ENCODE measurements around the gene ZNF491. TPM values are rescaled to one million over a fixed set of nuclear protein-coding genes. Genes with fewer than 3 reads are reported as not detected.
"Not testable (repeated sequence)": the region's sequence is repeated elsewhere in the genome, so short reads cannot be mapped to it uniquely, and the experiment has no call there.

ZNF491 gene
- 0.85 TPM for polyA plus RNA-seq

DNA sequence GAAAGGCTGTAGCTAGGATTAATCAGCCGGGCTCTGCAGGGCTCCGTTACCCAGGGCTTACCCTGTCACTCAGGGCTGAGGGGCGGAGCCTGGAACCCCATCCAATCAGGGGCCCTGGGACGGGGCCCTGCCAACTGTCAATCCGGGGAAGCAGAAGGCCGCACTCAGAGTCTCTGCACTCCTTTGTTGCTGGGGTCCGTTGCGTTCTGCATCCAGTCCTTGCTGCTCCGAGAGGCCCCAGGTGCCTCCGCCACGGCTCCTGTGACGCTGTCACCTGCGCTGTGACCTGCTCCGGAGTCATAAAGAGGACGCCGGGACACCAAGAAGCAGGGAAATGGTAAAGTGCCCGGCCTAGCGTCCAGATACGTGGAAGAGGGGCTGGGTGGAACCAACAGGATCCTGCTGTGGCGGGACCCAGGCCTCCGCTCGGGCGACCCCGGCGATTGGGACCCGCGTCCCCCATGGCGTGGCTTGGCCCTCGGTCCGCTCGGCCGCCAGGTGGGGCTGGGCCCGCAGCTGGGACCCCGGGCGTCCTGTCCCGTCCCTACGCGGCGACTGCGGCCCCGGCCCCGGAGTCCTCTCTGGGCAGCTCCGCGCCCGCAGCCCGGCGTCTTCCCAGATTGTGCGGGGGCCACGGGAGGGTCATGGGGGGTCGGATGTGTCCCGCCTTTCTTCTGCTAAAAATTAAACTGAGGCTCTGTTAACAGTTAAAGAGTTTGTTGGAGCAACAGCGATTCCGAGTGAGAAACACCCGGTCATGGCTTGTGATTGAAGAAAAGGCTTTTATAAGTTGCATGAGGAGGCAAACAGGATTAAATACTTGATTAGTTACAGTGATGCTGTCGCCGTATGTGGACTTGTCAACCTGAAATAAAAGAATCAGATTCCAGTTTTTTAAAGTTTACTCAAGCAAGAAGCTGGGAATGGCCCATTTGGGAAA lies at the start of gene ZNF491:
Gene ZNF491 (plus strand): TSS at position 133 of the 940 bp plus-strand sequence. CDS start 7,431 bp downstream, outside the sequence.
- H3K27ac Mint-ChIP-seq: peak within 1 kb of the TSS; percentile 61 to 89 (median 63)
- H3K4me3 Mint-ChIP-seq: peak within 1 kb of the TSS; percentile 89 to 96 (median 92)
- H3K9me3 Mint-ChIP-seq: no peaks in the 10 kb centered on the region
- H3K27me3 Mint-ChIP-seq: no peaks in the 10 kb centered on the region
- H3K36me3 Mint-ChIP-seq: no peaks in the 10 kb centered on the region
- H3K4me1 Mint-ChIP-seq: peaks cover 10 to 14% (median 12%) of the 10 kb centered on the region in 3 donors

- H3K36me3 Mint-ChIP-seq: peaks cover 5% of the 10 kb centered on the region
- no peak overlapping the region for H3K4me3 Mint-ChIP-seq
- H3K4me1 Mint-ChIP-seq: no peaks in the 10 kb centered on the region
- H3K9me3 Mint-ChIP-seq: peaks cover 22 to 39% (median 32%) of the 10 kb centered on the region in 3 donors
- peaks cover 15% of the 10 kb centered on the region for H3K27me3 Mint-ChIP-seq
- no peak overlapping the region for H3K27ac Mint-ChIP-seq
Observed at GRCh38 chr19:11749751-11750150, 48.6 kb upstream of the ZNF491 start.

DNA sequence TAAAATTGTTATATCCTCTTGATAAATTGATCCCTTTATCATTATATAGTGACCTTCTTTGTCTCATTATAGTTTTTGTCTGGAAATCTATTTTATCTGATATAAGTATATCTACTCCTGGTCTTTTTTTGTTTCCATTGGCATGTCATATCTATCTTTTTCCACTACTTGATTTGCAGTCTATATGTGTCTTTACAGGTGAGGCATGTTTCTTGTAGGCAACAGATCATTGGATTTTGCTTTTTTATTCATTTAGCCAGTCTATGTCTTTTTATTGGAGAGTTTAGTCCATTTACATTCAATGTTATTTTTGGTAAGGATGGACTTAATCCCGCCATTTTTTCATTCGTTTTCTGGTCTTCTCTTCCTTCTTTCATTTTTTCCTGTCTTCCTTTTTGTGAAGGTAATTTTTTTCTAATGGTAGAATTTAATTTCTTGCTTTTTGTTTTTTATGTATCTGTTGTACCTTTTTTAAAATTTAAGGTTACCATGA lies 46.0 kb upstream of the ZNF491 start:
- H3K27ac Mint-ChIP-seq: no peak overlapping the region
- no peaks in the 10 kb centered on the region for H3K4me1 Mint-ChIP-seq
- H3K9me3 Mint-ChIP-seq: peaks cover 26 to 48% (median 46%) of the 10 kb centered on the region in 3 donors
- H3K36me3 Mint-ChIP-seq: peaks cover 5% of the 10 kb centered on the region
- H3K27me3 Mint-ChIP-seq: peaks cover 20% of the 10 kb centered on the region
- H3K4me3 Mint-ChIP-seq: no peak overlapping the region

GRCh38 chr19:11754663-11755062 lies 43.7 kb upstream of the ZNF491 start:
- peaks cover 2% of the 10 kb centered on the region for H3K36me3 Mint-ChIP-seq
- peaks cover 15 to 42% (median 36%) of the 10 kb centered on the region in 3 donors for H3K9me3 Mint-ChIP-seq
- no peaks in the 10 kb centered on the region for H3K4me1 Mint-ChIP-seq
- H3K4me3 Mint-ChIP-seq: no peak overlapping the region
- peaks cover 17% of the 10 kb centered on the region for H3K27me3 Mint-ChIP-seq
- H3K27ac Mint-ChIP-seq: no peak overlapping the region

- H3K4me3 Mint-ChIP-seq: no peak overlapping the region
- H3K27ac Mint-ChIP-seq: no peak overlapping the region
- peaks cover 2% of the 10 kb centered on the region for H3K36me3 Mint-ChIP-seq
- H3K9me3 Mint-ChIP-seq: peaks cover 14 to 33% (median 28%) of the 10 kb centered on the region in 3 donors
- H3K27me3 Mint-ChIP-seq: peaks cover 17% of the 10 kb centered on the region
- no peaks in the 10 kb centered on the region for H3K4me1 Mint-ChIP-seq
Observed at GRCh38 chr19:11756965-11757364, 41.4 kb upstream of the ZNF491 start.

DNA sequence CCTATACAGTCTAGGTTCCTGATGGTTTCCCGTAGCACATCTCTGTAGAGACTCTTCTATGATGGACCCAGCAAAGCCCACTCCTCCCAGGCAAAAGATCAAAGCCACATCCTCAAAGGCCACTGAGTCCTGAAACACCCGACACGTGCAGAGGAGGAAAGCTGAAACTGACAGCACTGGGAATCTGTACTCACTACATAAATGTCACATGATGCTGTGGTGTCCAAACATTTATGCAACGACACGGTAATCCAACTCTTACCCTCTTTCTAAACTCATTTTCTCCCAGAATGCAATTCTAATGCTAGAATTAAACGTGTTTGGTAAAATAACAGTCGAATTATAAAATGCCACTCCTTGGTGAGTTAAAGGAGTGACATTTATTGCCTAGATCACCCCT lies 38.5 kb upstream of the ZNF491 start:
- no peak overlapping the region for H3K4me3 Mint-ChIP-seq
- peaks cover 13 to 39% (median 20%) of the 10 kb centered on the region in 3 donors for H3K9me3 Mint-ChIP-seq
- H3K27ac Mint-ChIP-seq: no peak overlapping the region
- peaks cover 5% of the 10 kb centered on the region for H3K27me3 Mint-ChIP-seq
- H3K36me3 Mint-ChIP-seq: peaks cover 2% of the 10 kb centered on the region
- peaks cover 0 to 2% (median 0%) of the 10 kb centered on the region in 3 donors for H3K4me1 Mint-ChIP-seq

DNA sequence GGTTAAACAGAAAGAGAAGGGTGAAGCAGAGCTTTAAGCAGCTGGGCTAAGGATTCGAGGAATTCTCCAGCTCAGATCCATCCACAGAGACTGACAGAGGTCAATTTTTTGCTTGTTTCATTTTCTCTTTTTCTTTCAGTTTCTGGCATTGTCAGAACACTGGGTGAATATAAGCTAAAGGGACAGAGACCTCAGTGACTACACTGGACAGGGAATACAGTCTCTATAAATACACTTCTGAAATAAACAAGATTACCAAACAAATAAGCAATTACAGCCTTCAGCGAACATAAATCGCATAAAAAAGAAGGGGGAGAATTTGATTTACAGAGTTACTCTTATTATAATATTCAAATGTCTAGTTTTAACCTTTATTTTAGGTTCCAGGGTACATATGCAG lies 35.2 kb upstream of the ZNF491 start:
- H3K4me3 Mint-ChIP-seq: peak overlapping the region in 1 of 4 donors; percentile 28
- H3K9me3 Mint-ChIP-seq: peaks cover 4 to 21% (median 7%) of the 10 kb centered on the region in 3 donors

DNA sequence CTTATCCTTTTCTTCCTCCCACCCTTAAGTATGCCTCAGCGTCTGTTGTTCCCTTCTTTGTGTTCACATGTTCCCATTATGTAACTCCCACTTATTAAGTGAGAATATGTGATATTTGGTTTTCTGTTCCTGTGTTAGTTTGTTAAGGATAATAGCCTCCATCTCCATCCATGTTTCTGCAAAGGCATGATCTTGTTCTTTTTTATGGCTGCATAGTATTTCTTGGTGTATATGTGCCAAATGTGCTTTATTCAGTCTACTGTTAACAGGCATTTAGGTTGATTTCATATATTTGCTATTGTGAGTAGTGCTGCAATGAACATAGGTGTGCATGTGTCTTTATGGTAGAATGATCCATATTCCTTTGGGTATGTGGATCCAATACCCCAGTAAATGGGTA lies 34.7 kb upstream of the ZNF491 start:
- H3K4me1 Mint-ChIP-seq: peaks cover 10 to 20% (median 13%) of the 10 kb centered on the region in 3 donors
- H3K27ac Mint-ChIP-seq: no peak overlapping the region
- peaks cover 5 to 21% (median 7%) of the 10 kb centered on the region in 3 donors for H3K9me3 Mint-ChIP-seq
- H3K4me3 Mint-ChIP-seq: peak overlapping the region in 1 of 4 donors; percentile 2
- H3K36me3 Mint-ChIP-seq: peaks cover 5% of the 10 kb centered on the region
- H3K27me3 Mint-ChIP-seq: no peaks in the 10 kb centered on the region

More for the DNA sequence above, 35.2 kb upstream of the ZNF491 start:
- H3K27me3 Mint-ChIP-seq: no peaks in the 10 kb centered on the region
- no peak overlapping the region for H3K27ac Mint-ChIP-seq
- H3K4me1 Mint-ChIP-seq: peaks cover 6 to 17% (median 8%) of the 10 kb centered on the region in 3 donors
- H3K36me3 Mint-ChIP-seq: peaks cover 5% of the 10 kb centered on the region

GRCh38 chr19:11766597-11767591 lies 31.4 kb upstream of the ZNF491 start, which contains the start of gene ZNF441:
Gene ZNF441 (plus strand): TSS chr19:11767000. CDS start chr19:11767194, 194 bp downstream.
- H3K4me3 Mint-ChIP-seq: peak within 1 kb of the TSS; percentile 97 to 99 (median 98)
- H3K27me3 Mint-ChIP-seq: no peaks in the 10 kb centered on the region
- H3K9me3 Mint-ChIP-seq: peaks cover 11 to 27% (median 16%) of the 10 kb centered on the region in 3 donors
- H3K4me1 Mint-ChIP-seq: peaks cover 15 to 23% (median 19%) of the 10 kb centered on the region in 3 donors
- peaks cover 17% of the 10 kb centered on the region for H3K36me3 Mint-ChIP-seq
- peak within 1 kb of the TSS; percentile 87 to 95 (median 90) for H3K27ac Mint-ChIP-seq

GRCh38 chr19:11767633-11768133 lies 30.6 kb upstream of the ZNF491 start:
- Mint-ChIP-seq H3K4me3 (peak overlapping the region; percentile 97 to 99 (median 98)), H3K9me3 (peaks cover 9 to 25% (median 20%) of the 10 kb centered on the region in 3 donors), H3K27me3 (no peaks in the 10 kb centered on the region), H3K36me3 (peaks cover 17% of the 10 kb centered on the region), H3K4me1 (peaks cover 15 to 23% (median 21%) of the 10 kb centered on the region in 3 donors), H3K27ac (peak overlapping the region; percentile 78 to 87 (median 86))

- Mint-ChIP-seq H3K9me3 (peaks cover 8 to 31% (median 26%) of the 10 kb centered on the region in 3 donors), H3K27me3 (no peaks in the 10 kb centered on the region), H3K4me1 (peaks cover 17 to 25% (median 21%) of the 10 kb centered on the region in 3 donors), H3K36me3 (peaks cover 24% of the 10 kb centered on the region), H3K27ac (peak overlapping the region in 1 of 3 donors; percentile 7), H3K4me3 (peak overlapping the region in 1 of 4 donors; percentile 46)
Observed at GRCh38 chr19:11769995-11770394, 28.3 kb upstream of the ZNF491 start.

DNA sequence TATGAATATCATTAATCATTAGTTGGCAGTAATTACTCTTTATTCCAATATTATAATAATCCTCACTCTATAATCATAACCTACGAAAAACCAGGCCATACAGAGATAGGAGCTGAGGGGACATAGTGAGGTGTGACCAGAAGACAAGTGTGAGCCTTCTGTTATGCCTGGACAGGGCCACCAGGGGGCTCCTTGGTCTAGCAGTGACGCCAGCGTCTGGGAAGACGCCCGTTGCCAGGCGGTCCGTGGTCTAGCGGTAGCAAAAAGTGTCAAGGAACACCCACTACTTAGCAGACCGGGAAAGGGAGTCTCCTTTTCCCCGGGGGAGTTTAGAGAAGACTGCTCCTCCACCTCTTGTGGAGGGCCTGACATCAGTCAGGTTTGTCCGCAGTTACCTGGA lies 26.8 kb upstream of the ZNF491 start:
- Mint-ChIP-seq H3K9me3 (peaks cover 8 to 38% (median 32%) of the 10 kb centered on the region in 3 donors), H3K36me3 (peaks cover 30% of the 10 kb centered on the region), H3K4me1 (peaks cover 16 to 23% (median 17%) of the 10 kb centered on the region in 3 donors)
- not testable (repeated sequence) for H3K4me3 Mint-ChIP-seq, H3K27ac Mint-ChIP-seq, H3K27me3 Mint-ChIP-seq

DNA sequence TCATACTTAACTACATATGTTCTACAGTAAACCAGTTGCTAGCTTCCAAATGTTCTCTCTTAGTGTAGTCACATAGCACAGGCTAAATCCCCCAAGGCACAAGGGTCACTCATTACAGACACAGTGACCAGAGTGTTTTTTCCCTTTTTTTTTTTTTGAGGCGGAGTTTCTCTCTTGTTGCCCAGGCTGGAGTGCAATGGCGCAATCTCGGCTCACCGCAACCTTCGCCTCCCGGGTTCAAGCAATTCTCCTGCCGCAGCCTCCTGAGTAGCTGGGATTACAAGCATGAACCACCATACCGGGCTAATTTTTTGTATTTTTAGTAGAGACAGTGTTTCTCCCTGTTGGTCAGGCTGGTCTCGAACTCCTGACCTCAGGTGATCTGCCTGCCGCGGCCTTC lies 21.7 kb upstream of the ZNF491 start:
- H3K4me3 Mint-ChIP-seq, H3K27me3 Mint-ChIP-seq, H3K4me1 Mint-ChIP-seq, H3K27ac Mint-ChIP-seq: not testable (repeated sequence)
- H3K36me3 Mint-ChIP-seq: peaks cover 46% of the 10 kb centered on the region
- peaks cover 11 to 53% (median 47%) of the 10 kb centered on the region in 3 donors for H3K9me3 Mint-ChIP-seq

- H3K4me3 Mint-ChIP-seq: peak overlapping the region in 1 of 4 donors; percentile 49
- peaks cover 17 to 53% (median 35%) of the 10 kb centered on the region in 3 donors for H3K9me3 Mint-ChIP-seq
- H3K27ac Mint-ChIP-seq: no peak overlapping the region
- no peaks in the 10 kb centered on the region for H3K27me3 Mint-ChIP-seq
- peaks cover 42% of the 10 kb centered on the region for H3K36me3 Mint-ChIP-seq
- no peaks in the 10 kb centered on the region for H3K4me1 Mint-ChIP-seq
Observed at GRCh38 chr19:11780431-11781020, 17.8 kb upstream of the ZNF491 start.
